BLaER1 treated with 17β-estradiol and CSF1 and Interleukin-3, amounts not matched to agents 10 nM and 100 nM (cell line): ENCODE data around the gene ZNF627.
"Not testable (repeated sequence)": the region's sequence is repeated elsewhere in the genome, so short reads cannot be mapped to it uniquely, and the experiment has no call there.

Experiments used
- H3K27ac ChIP-seq, 11 experiments: shearing (Covaris generic); formaldehyde crosslinking; 2 replicates each; pipeline ENCODE4 v1.8.1; 2022
- H3K27me3 ChIP-seq, 11 experiments: shearing (Covaris generic); formaldehyde crosslinking; 2 replicates each; pipeline ENCODE4 v1.8.1; 2022
- H3K36me3 ChIP-seq, 11 experiments: shearing (Covaris generic); formaldehyde crosslinking; 2 replicates each; pipeline ENCODE4 v1.8.1; 2022
- H3K4me1 ChIP-seq, 10 experiments: shearing (Covaris generic); formaldehyde crosslinking; 2 replicates each; pipeline ENCODE4 v1.8.1; 2022
- H3K4me2 ChIP-seq, 11 experiments: shearing (Covaris generic); formaldehyde crosslinking; 2 replicates each; pipeline ENCODE4 v1.8.1; 2022
- H3K4me3 ChIP-seq, 10 experiments: shearing (Covaris generic); formaldehyde crosslinking; 2 replicates each; pipeline ENCODE4 v1.8.1; 2022
- H3K9ac ChIP-seq, 11 experiments: shearing (Covaris generic); formaldehyde crosslinking; 2 replicates each; pipeline ENCODE4 v1.8.1; 2022
- H3K9me3 ChIP-seq, 11 experiments: shearing (Covaris generic); formaldehyde crosslinking; replicated peaks in 1 of 11; 2 replicates each; pipeline ENCODE4 v1.8.1; 2022
- H4K20me1 ChIP-seq, 11 experiments: shearing (Covaris generic); formaldehyde crosslinking; 2 replicates each; pipeline ENCODE4 v1.8.1; 2022
- Cebpa-rat ChIP-seq, 11 experiments: shearing (Covaris generic); IDR thresholded peaks; 2 replicates each; pipeline ENCODE4 v1.8.1; 2022

The ZNF627 gene

DNA sequence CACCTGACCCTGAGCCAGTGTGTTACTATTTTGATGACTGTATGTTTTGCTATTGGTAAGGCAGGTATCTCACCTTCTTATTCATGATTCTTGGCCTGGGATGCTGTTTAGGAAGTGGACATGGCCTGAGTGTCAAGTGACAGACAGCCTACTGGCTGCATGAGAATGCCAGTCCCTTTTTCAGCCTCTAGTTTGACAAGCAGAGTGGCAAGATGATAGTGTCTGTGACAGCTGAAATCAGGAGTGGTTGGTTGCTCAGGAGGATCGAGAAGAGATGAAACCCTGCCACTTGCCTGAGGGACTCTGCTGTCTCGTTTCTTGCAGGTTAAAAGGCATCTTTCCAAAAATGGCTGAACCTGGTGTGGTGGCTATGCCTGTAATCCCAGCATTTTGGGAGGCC lies 31.1 kb upstream of the ZNF627 start:
- TF ChIP-seq Cebpa-rat (IDR thresholded peaks at IDR 0.05) = no peak
- Histone ChIP-seq H3K9me3 (no peaks in the 10 kb centered on the region), H3K27me3 (no peaks in the 10 kb centered on the region), H3K27ac (no peak overlapping the region), H4K20me1 (no peaks in the 10 kb centered on the region; a peak in 1 of 22 replicates), H3K9ac (no peak overlapping the region), H3K36me3 (no peaks in the 10 kb centered on the region), H3K4me1 (peaks cover 50 to 85% (median 61%) of the 10 kb centered on the region in 10 experiments), H3K4me3 (no peak overlapping the region), H3K4me2 (peak overlapping the region in 2 of 11 experiments; percentile 67 to 83; a peak in 4 of 22 replicates)

GRCh38 chr19:11570039-11570462 lies 27.2 kb upstream of the ZNF627 start:
- Histone ChIP-seq H3K9me3 (no peaks in the 10 kb centered on the region), H4K20me1 (no peaks in the 10 kb centered on the region; a peak in 1 of 22 replicates), H3K27ac (no peak overlapping the region), H3K27me3 (no peaks in the 10 kb centered on the region), H3K4me2 (peak overlapping the region; percentile 20 to 67 (median 45); a peak in 19 of 22 replicates), H3K4me1 (peaks cover 42 to 53% (median 49%) of the 10 kb centered on the region in 10 experiments), H3K9ac (no peak overlapping the region; a peak in 2 of 22 replicates), H3K4me3 (no peak overlapping the region), H3K36me3 (no peaks in the 10 kb centered on the region)
- TF ChIP-seq Cebpa-rat (IDR thresholded peaks at IDR 0.05) = no peak

DNA sequence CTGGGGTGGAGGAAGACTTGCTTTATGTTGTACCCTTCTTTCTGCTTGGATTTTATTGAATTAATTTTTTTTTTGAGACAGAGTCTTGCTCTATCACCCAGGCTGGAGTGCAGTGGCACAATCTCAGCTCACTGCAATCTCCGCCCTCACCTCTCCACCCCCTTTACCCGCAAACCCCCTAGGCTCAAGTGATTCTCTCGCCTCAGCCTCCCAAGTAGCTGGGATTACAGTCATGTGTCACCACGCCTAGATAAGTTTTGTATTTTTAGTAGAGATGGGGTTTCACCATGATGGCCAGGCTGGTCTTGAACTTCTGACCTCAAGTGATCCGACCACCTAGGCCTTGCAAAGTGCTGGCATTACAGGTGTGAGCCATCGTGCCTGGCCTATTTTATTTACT lies 23.9 kb upstream of the ZNF627 start:
- not testable (repeated sequence) for H3K27ac ChIP-seq, H3K4me3 ChIP-seq, H3K9me3 ChIP-seq, H3K36me3 ChIP-seq, H3K4me2 ChIP-seq, H3K9ac ChIP-seq
- Histone ChIP-seq H3K27me3 (peaks cover 7 to 17% (median 14%) of the 10 kb centered on the region in 11 experiments), H3K4me1 (peaks cover 34 to 46% (median 41%) of the 10 kb centered on the region in 10 experiments), H4K20me1 (peaks cover 0 to 12% (median 0%) of the 10 kb centered on the region in 11 experiments; a peak in 3 of 22 replicates)

GRCh38 chr19:11573763-11574162 lies 23.5 kb upstream of the ZNF627 start:
- Histone ChIP-seq H3K4me1 (peaks cover 34 to 46% (median 41%) of the 10 kb centered on the region in 10 experiments), H3K27me3 (peaks cover 11 to 21% (median 18%) of the 10 kb centered on the region in 11 experiments), H4K20me1 (peaks cover 0 to 12% (median 0%) of the 10 kb centered on the region in 11 experiments; a peak in 3 of 22 replicates)
- H3K4me3 ChIP-seq, H3K27ac ChIP-seq, H3K9me3 ChIP-seq, H3K4me2 ChIP-seq, H3K36me3 ChIP-seq, H3K9ac ChIP-seq: not testable (repeated sequence)

- Histone ChIP-seq H3K4me2 (peak overlapping the region in 5 of 11 experiments; percentile 11 to 38 (median 21); a peak in 4 of 22 replicates), H3K4me1 (peaks cover 33 to 46% (median 39%) of the 10 kb centered on the region in 10 experiments), H3K9me3 (no peaks in the 10 kb centered on the region), H4K20me1 (peaks cover 0 to 12% (median 0%) of the 10 kb centered on the region in 11 experiments; a peak in 3 of 22 replicates), H3K36me3 (no peaks in the 10 kb centered on the region), H3K27me3 (peaks cover 19 to 30% (median 27%) of the 10 kb centered on the region in 11 experiments), H3K9ac (no peak overlapping the region), H3K4me3 (no peak overlapping the region), H3K27ac (no peak overlapping the region)
- TF ChIP-seq Cebpa-rat (IDR thresholded peaks at IDR 0.05) = no peak
Observed at GRCh38 chr19:11574689-11575088, 22.6 kb upstream of the ZNF627 start.

DNA sequence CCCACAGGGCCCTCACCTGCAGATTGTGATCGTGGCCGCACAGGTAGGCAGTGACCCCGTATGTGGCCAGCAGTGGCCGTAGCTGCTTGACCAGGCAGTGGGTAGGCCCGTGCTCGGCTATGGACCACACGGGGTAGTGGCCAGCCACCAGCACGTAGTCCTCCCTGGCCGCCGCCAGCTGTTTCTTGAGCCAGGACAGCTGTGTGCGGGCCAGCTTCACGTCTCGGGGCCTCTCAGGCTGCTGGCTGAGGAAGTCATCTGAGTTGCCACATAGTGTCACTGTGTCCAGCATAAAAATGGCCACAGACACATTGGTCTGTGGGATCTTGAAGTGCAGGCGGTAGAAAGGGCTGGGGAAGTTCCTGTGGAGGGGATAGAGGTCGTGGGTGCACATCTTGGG lies 21.1 kb upstream of the ZNF627 start:
- Histone ChIP-seq H3K4me1 (peaks cover 40 to 54% (median 46%) of the 10 kb centered on the region in 10 experiments), H3K27me3 (peaks cover 19 to 34% (median 28%) of the 10 kb centered on the region in 11 experiments), H3K36me3 (no peaks in the 10 kb centered on the region), H3K9me3 (no peaks in the 10 kb centered on the region), H3K4me3 (no peak overlapping the region), H3K27ac (no peak overlapping the region), H3K9ac (no peak overlapping the region), H4K20me1 (peaks cover 0 to 12% (median 0%) of the 10 kb centered on the region in 11 experiments; a peak in 3 of 22 replicates), H3K4me2 (peak overlapping the region in 2 of 11 experiments; percentile 90 to 97; a peak in 3 of 22 replicates)
- no peak for TF ChIP-seq Cebpa-rat (IDR thresholded peaks at IDR 0.05)

DNA sequence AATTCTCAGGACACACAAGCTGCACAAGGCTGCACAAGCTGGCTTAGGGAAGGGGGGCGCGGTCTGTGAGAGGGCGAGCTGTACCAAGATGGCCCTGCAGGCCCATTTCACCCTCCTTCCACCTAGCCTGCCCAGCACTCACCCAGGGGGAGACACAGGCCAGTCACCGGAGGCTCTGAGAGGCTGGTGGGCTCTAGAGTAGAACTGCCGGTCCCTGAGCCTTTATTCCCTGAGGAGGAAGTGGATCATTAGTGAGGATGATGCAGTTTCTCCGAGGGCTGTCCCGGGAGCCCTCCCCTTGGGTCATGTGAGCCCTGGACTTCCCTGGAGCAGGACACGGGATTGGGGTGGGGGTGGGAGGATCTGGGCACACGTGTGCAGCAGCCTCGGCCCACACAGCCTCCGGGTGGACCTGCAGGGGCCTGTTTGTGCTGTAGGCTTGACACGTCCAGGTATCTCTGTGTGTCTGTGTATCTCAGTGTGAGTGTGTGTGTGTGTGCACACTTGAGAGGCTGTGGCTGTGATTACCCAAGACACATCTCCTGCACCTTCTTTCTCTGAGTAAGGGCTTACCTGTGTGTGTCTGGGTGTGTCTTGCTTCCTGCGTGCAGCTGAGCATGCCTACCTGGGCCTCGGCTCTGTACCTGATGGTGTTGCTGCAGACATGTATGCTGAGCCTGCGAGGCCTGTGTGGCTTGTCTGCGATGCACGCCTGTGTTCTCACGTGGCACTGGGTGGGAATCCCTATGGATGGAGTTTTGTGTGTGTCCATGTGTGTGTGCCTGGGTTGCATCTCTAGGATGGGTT lies 19.6 kb upstream of the ZNF627 start, which contains the start of gene ACP5:
TSS of gene ACP5 (minus strand) at position 195 of the 807 bp plus-strand sequence. CDS start 328 bp downstream, outside the sequence.
- H3K27ac ChIP-seq = peak within 1 kb of the TSS in 1 of 11 experiments; percentile 35; a peak in 1 of 22 replicates
- peaks cover 19 to 34% (median 28%) of the 10 kb centered on the region in 11 experiments for H3K27me3 ChIP-seq
- H4K20me1 ChIP-seq = peaks cover 0 to 12% (median 0%) of the 10 kb centered on the region in 11 experiments; a peak in 3 of 22 replicates
- H3K4me3 ChIP-seq = peak within 1 kb of the TSS in 9 of 10 experiments; percentile 29 to 59 (median 48); a peak in 13 of 20 replicates
- H3K9ac ChIP-seq = peak within 1 kb of the TSS in 5 of 11 experiments; percentile 6 to 73 (median 41); a peak in 5 of 22 replicates
- no peaks in the 10 kb centered on the region for H3K36me3 ChIP-seq
- no peaks in the 10 kb centered on the region for H3K9me3 ChIP-seq
- H3K4me1 ChIP-seq = peaks cover 54 to 68% (median 60%) of the 10 kb centered on the region in 10 experiments
- peak within 1 kb of the TSS; percentile 81 to 97 (median 88) for H3K4me2 ChIP-seq
- TF ChIP-seq Cebpa-rat (IDR thresholded peaks at IDR 0.05) = no peak

- Histone ChIP-seq H3K4me2 (peak overlapping the region; percentile 81 to 97 (median 88)), H3K27ac (peak overlapping the region in 1 of 11 experiments; percentile 35; a peak in 1 of 22 replicates)
Observed at GRCh38 chr19:11578258-11579142, 18.8 kb upstream of the ZNF627 start.

More at GRCh38 chr19:11578258-11579142, 18.8 kb upstream of the ZNF627 start:
- H3K36me3 ChIP-seq = no peaks in the 10 kb centered on the region
- H3K4me1 ChIP-seq = peaks cover 60 to 77% (median 66%) of the 10 kb centered on the region in 10 experiments
- H3K9ac ChIP-seq = peak overlapping the region in 6 of 11 experiments; percentile 6 to 73 (median 26); a peak in 6 of 22 replicates
- H3K27me3 ChIP-seq = peaks cover 19 to 34% (median 28%) of the 10 kb centered on the region in 11 experiments
- H3K4me3 ChIP-seq = peak overlapping the region in 9 of 10 experiments; percentile 29 to 59 (median 48); a peak in 14 of 20 replicates
- TF ChIP-seq Cebpa-rat (IDR thresholded peaks at IDR 0.05) = no peak
- peaks cover 0 to 12% (median 0%) of the 10 kb centered on the region in 11 experiments; a peak in 3 of 22 replicates for H4K20me1 ChIP-seq
- H3K9me3 ChIP-seq = no peaks in the 10 kb centered on the region
